SW480 (cell line): ENCODE data around the gene KPNA6.
"Not testable (repeated sequence)": the region's sequence is repeated elsewhere in the genome, so short reads cannot be mapped to it uniquely, and the experiment has no call there.

Experiments
- DNase-seq: peaks from one replicate; pipeline ENCODE4 v3.0.0-alpha.2; 2016; ENCODE audit warnings: low spot score

Gene KPNA6

DNA sequence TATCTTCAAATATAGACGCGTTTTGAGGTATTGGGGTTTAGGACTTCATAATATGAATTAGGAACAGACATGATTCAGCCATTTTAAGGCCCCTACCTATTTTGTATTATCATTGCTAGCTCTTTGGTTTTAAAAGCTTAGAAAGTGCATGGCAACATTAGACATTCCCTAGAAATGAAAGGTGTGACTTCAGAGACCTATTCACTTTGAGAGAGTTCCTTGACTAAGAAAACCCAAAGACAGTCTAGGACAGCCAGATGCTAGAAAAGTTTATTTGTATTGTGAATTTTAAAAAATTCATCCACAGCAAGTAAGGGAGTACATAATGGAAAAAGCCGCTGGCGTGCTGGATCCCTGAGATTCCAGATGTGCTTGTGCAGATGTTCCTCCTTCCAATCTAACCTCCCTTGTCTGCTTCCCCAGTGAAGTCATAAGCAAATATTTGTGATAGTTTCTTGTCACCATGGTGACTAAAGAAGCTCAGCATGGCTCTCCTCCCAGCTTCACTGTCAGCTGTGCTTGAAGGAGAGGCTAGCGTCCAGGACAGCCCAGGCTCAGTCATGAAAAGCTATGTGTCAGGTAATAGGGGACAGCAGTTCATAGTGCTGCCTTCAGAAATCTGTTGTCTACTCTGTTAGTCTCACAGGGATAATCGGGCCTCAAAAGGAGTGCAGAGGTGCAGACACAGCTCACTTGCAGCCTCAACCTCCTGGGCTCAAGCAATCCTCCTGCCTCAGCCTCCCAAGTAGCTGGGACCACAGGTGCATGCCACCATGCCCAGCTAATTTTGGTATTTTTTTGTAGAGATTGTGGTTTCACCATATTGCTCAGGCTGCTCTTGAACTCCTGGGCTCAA lies 34.8 kb downstream of the KPNA6 start:
- no peak for DNase-seq

DNA sequence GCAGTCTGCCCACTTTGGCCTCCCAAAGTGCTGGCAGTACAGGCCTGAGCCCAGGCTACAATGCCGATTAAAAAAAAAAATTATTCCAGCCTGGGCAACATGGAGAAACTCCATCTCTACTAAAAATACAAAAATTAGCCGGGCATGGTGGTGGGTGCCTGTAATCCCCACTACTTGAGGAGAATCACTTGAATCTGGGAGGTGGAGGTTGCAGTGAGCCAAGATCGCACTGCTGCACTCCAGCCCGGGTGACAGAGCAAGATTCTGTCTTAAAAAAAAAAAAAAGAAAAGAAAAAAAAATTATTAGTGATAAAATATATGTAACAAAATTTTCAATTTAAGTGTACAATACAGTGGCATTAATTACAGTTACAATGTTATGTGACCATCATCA lies 35.4 kb downstream of the KPNA6 start:
- DNase-seq = not testable (repeated sequence)

DNA sequence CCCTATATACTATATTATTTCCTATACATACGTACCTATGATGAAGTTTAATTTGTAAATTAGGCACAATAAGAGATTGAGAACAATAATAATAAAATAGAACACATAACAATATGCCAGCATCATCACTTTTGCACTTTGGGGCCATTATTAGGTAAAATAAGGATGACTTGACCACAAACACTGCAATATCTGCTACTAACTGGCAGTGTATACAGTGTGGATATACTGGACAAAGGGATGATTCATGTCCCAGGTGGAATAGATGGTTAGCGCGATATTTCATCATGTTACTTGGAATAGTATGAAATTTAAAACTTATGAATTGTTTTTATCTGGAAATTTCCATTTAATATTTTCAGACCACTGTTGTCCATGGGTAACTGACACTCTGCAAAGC lies 36.2 kb downstream of the KPNA6 start:
- DNase-seq = no peak

DNA sequence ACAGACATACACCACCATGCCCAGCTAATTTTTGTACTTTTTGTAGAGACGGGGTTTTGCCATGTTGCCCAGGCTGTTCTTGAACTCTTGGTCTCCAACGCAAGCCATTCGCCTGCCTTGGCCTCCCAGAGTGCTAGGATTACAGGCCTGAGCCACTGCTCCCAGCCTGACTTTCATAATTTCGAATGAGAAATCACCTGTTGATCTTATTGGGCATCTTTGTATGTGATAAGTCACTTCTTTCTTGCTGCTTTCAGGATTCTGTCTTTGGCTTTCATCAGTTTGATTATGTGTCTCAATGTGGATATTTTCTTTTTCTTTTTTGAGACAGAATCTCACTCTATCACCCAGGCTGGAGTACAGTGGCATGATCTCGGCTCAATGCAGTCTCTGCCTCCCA lies 39.9 kb downstream of the KPNA6 start:
- not testable (repeated sequence) for DNase-seq

DNA sequence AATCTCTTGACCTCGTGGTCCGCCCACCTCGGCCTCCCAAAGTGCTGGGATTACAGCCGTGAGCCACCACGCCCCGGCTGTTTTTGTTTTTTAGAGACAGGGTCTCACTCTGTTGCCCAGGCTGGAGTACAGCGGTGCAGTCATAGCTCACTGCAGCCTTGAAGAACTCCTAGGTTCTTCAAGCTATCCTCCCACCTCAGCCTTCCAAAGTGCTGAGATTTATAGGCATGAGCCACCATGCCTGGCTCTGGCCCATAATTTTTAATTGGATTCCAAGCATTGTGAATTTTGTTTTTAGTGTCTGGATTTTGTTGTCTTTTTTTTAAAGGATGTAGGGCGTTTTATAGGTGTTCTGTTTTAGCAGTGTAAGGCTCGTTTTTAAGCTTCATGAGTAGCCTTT lies 43.0 kb downstream of the KPNA6 start:
- no peak for DNase-seq

DNA sequence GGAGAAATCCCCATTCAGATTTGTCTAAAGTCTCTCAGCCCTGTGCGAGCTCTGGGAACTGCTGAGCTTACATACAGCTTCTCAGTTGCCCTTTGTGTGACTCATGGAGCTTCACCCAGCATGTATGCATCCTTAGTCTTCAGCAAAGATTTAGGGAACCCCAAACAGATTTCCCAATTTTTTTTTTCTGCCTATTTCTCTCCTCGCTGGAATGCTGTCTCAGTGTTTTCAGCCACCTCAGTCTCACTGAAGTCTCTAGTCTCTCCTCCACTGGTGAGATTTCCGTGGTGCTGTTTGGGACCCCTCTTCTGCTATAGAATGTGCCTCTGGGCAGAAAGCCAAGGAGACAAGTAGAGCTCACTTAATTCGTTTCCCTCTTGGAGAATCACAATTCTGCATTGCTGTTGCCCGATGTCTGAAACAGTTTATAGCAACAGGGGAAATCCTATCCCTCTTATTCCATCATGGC lies 43.5 kb downstream of the KPNA6 start:
- DNase-seq = no peak

DNA sequence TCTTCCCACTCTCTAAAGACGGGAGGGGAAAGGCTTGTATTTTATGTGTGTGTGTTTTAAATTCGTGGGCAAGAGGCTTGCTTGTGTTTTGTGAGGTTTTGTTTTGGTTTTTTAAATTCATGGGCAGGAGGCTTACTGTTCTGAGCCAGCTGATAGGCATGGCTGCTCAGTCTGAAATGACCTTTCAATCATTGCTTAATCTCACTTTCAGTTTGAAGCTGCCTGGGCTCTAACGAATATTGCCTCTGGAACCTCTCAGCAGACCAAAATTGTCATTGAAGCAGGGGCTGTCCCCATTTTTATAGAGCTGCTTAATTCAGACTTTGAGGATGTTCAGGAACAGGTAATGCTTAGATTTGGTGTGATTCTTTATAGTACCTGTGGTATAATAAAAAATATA lies 51.3 kb downstream of the KPNA6 start:
- no peak for DNase-seq

DNA sequence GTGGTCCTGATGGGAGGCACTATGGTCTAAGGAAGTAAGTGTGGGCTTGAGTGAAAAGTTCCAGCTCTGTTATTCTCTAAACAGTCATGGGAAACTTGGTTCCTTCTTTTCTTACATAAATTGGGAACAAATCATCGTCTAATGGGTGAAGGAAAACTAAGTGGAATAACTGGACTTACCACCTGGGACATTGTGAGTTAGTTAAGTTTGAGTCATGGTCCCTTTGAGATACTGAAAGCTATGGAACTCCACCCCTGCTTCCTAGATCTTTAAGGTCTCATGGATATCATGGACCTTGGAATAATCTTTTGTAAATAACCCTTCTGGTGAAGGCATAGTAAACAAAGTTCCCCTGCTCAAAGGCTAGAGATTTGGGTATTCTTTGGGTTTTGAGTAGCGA lies 55.5 kb downstream of the KPNA6 start:
- DNase-seq = no peak

DNA sequence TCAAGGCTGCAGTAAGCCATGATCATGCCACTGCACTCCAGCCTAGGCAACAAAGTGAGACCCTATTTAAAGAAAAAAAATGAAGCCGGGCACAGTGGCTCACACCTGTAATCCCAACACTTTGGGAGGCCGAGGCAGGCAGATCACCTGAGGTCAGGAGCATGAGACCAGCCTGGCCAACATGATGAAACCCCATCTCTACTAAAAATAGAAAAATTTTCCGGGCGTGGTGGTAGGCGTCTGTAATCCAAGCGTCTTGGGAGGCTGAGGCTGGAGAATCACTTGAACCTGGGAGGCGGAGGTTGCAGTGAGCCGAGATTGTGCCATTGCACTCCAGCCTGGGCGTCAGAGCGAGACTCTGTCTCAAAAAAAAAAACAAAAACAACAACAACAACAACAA lies 57.8 kb downstream of the KPNA6 start:
- not testable (repeated sequence) for DNase-seq

DNA sequence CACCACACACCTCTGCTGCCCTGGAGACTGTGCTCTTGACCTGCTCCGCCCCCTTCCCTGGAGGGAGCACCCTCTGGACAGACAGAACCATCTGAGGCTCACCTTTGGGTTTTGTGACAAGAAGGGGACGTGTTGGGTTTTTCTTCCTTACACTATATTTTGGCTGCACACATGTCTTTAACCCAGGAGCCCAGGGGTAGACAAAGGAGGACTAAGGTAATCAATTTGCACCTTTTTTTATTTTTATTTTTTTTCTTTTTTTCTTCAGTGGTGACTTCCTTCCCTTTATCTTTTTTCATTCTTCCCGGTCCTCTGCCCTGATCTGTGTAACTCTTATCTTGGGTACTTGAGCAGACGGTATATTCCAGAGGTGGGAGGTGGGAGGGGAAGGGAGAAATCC lies 63.1 kb downstream of the KPNA6 start:
- no peak for DNase-seq

DNA sequence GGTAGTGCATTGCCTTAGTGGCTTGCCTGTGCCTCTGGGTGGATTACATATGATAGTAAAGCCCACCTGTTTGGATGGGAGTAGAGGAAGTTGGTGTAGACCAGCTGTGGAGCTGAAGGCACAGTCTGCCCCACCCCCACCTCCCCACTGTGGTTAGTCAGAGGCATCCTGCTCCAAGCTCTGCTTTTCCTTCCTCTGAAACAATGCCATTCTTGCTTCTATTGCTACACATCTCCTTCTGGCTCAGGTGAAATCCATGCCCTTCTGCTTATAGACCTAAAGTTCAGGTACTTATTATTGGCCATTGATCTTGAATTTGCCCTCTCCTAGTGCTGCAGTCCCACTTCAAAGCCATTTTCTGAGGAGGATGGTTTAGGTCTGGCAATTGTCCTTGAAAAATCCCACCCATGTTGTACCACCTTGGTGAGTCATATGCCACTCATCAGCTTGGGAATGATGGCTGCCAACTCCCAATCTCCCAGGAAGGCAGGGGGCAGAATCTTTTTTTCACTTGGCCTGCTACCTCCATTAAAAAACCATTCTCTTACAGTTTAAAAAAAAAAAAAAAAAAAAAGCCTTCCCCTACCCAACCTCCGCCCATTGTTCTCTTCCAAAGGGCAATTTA lies 64.9 kb downstream of the KPNA6 start:
- DNase-seq = no peak

DNA sequence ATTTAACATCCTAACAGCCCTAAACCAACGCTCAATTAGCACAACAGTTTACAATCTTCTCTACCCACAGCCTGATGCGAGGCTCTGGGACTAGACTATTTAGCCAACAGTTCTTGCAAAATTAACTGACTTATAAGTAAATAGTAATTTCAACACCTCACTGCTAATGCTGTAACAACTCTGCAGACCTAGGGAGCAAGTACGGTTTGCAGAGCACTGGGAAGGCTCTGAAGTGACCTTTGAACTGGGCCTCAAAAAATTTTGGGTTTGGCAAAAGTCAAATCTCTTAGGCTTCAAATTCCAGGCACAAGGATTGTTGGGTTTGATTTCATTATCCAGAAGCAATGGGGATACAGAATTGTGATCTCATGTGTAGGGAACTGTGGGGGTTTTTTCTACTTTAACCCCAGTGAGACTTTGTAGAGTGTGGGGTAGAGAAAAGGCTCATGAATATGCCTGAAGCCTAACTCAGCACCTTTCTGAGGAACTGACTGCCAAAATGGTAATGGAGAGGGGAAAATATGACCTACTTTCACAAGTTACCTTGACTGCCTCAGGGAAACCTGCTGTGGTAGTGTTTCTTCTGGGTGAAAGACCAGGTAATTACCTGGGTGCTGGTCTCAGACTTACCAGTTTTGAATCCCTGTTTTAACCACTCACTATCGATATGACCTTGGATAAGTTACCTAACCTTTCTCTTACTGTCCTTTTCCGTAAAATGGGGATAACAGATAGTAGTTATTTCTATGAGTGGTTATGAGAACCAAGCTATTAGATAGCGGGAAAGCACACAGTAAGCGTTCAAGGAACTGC lies 70.7 kb downstream of the KPNA6 start:
- DNase-seq = no peak

DNA sequence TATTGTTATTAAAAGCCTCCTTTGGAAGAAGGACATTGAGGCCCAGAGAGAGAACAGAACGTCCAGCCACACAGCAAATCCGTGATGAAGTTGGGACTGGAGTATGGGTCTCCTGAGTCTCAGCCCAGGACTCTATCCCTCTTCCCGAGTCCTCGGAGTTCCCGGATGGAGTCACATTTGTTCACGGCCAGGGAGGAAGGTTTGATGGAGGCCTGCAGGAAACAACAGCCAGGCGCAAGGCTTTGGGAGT lies 71.3 kb downstream of the KPNA6 start:
- no peak for DNase-seq

DNA sequence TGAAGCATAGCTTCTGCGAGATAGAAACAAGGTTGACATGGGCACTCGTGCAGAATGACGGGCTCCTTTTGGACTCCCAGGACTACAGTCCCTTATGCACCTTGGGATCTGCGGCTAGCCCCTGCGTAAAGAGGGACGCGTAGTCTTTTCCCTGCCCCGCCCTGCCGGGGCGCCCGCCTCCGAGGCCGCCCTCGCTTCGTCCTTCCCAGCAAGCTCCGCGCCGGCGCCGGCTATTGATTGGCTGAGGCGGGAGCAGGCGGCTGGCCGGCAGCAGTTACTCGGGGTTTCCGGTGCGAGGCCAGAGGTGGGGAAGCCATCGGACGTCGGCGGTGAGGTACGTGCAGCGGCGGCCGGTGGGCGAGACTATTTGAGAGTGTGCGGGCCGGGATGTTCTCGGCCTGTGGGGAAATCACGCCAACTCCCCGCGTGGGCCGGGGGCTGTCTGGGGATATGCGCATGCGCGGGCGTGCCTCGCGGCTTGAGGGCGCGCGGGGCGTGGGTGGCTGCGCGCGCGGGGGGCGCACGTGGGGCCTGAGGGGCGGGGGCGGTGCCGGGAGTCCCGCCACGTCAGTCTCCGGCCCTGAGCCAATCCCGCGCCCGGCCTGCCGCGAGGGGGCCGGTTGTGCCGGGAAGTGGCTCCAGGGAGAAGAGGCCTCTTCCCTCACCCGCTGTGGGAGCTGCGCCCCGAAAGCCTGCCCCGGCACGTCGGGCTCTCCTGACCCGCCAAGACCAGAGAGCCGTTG lies 71.8 kb downstream of the KPNA6 start, which contains the start of gene TXLNA:
Gene TXLNA (plus strand): TSS at position 233 of the 743 bp plus-strand sequence. CDS start 671 bp downstream, outside the sequence.
- DNase-seq = peak; percentile 89

DNA sequence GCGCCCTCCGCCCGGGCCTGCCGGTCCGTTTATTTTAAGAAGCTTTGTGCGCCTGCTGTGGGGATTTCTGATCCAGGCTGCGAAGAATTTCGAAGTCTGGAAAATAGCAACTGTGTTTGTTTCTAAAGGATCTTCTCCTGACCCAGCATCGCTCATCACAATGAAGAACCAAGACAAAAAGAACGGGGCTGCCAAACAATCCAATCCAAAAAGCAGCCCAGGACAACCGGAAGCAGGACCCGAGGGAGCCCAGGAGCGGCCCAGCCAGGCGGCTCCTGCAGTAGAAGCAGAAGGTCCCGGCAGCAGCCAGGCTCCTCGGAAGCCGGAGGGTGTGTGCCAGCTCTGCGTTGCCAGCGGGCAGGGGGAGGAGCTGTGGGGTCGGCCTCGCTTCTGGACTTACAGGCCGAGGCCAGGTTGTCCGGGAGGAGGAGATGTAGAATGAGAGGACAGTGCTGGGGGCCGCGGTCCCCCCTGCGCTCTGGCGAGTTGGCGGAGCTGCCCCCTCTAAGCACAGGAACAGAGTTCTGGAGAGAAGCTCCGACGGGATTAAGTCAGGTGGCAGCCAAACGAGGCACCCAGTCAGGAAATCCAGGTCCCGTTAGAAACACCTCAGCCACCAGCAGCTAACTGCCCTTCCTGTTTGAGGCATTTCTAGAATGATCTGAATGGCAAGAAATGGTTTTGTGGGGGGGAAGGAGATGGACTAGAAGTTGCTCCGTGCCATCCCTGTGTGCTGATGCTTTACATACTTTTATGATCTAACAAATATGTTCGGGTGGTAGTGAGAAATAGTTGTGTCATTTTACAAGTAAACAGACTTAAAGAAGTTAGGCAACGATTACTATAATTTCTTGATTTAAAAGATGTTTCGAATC lies 72.6 kb downstream of the KPNA6 start:
- no peak for DNase-seq

DNA sequence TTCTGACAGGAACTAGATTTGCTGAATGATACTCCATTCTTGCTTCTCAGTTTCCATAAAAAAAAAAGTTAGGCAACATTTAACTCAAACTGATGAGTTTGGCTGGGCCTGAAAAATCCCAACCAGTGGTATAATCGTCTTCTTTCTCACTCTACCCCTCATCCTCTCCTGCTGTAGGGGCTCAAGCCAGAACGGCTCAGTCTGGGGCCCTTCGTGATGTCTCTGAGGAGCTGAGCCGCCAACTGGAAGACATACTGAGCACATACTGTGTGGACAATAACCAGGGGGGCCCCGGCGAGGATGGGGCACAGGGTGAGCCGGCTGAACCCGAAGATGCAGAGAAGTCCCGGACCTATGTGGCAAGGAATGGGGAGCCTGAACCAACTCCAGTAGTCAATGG lies 73.2 kb downstream of the KPNA6 start:
- no peak for DNase-seq

DNA sequence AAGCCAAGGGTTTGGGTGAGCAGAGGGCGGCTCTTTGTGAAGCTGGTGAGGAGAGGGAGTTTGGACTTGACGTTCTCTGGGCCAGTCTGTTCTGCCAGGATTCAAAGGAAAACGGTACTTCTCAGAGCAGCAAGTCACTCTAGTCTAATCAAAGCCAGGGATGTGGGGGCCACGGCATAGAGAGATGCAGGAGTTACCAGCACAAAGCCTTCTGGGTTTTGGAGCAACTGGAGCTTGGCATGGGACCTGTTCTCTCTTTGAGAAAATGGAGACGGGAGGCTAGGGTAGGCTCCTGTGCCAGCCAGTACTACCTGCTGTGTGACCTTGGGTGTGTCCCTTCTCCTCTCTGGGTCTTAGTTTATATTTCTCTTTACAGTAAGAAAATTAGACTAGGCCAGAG lies 73.7 kb downstream of the KPNA6 start:
- no peak for DNase-seq

DNA sequence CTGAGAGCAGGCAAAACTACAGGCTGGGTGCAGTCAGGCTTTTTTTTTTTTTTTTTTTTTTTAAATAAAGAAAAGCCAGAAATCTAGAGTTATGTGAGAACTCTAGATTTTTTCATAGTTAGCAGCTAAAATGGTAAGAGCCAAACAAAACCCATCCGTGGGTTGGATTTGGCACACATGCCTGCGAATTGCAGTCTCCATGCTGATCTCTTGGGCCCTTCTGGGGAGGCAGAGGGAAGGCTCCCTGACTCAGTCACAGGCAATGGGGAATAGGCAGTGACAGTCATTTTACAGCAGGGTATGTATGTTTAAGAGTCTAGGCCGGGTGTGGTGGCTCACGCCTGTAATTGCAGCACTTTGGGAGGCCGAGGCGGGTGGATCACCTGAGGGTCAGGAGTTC lies 74.2 kb downstream of the KPNA6 start:
- no peak for DNase-seq

DNA sequence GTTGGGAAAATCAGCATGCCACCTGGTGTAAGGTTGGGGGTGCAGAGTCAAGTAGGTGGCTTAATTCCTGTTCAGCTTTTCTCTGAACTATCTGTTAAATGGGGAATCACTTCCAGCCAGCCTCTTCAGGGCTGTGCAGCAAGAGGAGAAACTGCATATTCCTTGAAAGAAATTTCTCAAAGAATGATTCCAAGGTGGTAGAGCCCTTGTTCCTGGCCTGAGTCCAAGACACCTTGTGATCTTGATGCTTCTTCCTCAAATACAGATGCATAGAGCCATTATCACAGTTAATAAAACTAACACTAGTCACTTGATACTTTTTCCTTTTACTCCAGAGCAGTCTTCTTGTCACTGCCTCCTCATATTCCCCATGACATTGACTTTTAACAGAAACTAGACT lies 76.8 kb downstream of the KPNA6 start:
- no peak for DNase-seq

DNA sequence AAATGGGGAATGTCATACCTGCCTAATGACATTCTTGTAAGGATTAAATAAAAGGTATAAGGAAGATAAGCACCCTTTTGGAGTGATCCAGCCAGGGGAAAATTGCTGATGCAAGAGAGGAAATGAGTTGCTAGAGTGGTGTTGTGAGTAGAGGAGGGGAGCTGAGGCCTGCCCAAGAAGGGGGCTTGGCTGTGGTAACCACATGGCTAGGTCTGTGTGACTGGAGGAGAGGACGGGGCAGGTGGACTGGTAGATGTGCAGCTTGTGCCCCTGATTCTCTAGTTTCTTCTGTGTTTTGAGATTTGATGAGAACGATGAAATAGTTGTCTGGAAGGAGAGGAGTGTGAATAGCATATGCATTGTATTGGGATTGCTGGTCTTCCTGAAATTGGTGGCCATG lies 78.2 kb downstream of the KPNA6 start:
- no peak for DNase-seq

DNA sequence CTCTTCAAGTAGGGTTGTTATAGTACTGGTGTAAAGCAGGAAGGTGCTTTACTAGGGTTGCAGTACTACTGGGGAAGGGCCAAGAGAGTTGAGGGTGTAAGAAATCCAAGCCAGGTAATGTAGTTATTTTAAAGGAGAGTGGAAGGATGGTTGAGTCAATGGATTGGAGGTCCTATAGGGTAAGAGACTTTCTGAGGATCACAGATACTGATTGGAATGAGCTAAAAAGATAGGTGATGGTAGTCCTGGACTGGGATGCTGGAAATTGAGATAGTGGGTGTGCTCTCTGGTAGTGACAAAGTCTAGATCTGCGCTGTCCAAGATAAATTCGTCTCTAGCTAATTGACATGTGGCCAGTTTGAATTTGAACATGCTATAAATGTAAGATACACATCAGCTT lies 78.6 kb downstream of the KPNA6 start:
- no peak for DNase-seq
